H4 (cell line): ENCODE results near the gene THOC3. TPM values are rescaled to one million over a fixed set of nuclear protein-coding genes. Genes with fewer than 3 reads are reported as not detected.
"Not testable (repeated sequence)": the region's sequence is repeated elsewhere in the genome, so short reads cannot be mapped to it uniquely, and the experiment has no call there.

Experiments
- DNase-seq: peaks from one replicate; pipeline ENCODE4 v3.0.0-alpha.2; 2015; ENCODE audit warnings: low spot score
- total RNA-seq: library from RNA; depleted of rRNA; stranded (reverse); fragments of >200 nt; shearing (Covaris generic); gene quantifications from 2 replicates; pipeline ENCODE4 v1.2.3, GENCODE V29; 2014; rRNA removed

The THOC3 gene
- total RNA-seq, 1 experiment from 2014 or later, result 95.1 TPM

GRCh38 chr5:175940632-175941031 lies 27.5 kb downstream of the THOC3 start:
- DNase-seq, result not testable (repeated sequence)

- not testable (repeated sequence) for DNase-seq
These were observed 29.6 kb downstream of the THOC3 start for GRCh38 chr5:175938489-175938888.

GRCh38 chr5:175928752-175929151 lies 39.4 kb downstream of the THOC3 start:
- not testable (repeated sequence) for DNase-seq

GRCh38 chr5:175925106-175925505 lies 43.0 kb downstream of the THOC3 start:
- not testable (repeated sequence) for DNase-seq

GRCh38 chr5:175922192-175922885 lies 45.8 kb downstream of the THOC3 start:
- peak; percentile 64 for DNase-seq

DNA sequence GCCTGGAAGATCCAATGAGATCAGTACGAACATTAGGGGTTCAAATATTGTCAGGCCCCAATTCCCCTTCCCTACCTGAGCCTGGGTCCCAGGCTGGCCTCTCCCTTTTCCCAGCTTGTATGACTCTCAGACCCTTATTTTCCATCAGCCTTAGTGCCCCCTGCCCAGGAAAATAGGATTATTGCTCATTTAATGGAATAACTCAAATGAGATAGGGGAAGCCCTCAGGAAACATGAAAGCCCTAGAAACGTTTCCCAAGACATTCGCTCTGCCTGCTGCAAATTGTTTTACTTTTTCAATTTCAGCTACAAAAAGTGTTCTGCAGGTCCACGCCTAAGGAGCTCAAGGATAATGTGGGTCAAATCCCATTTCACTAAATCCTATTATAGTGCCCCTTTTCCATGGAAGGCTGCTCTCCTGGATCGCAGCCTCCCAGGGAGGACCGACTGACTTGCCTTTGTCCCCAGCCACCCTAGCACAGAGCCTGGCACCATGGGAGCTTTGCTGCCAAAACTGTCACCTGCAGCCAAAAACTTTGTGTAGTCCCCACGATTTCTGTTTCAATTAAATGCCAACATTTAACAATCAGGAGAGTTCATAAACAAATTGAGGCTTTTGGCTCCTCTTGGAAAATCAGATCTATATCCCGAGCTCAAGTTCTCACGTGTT lies 46.9 kb downstream of the THOC3 start:
- DNase-seq, result no peak

DNA sequence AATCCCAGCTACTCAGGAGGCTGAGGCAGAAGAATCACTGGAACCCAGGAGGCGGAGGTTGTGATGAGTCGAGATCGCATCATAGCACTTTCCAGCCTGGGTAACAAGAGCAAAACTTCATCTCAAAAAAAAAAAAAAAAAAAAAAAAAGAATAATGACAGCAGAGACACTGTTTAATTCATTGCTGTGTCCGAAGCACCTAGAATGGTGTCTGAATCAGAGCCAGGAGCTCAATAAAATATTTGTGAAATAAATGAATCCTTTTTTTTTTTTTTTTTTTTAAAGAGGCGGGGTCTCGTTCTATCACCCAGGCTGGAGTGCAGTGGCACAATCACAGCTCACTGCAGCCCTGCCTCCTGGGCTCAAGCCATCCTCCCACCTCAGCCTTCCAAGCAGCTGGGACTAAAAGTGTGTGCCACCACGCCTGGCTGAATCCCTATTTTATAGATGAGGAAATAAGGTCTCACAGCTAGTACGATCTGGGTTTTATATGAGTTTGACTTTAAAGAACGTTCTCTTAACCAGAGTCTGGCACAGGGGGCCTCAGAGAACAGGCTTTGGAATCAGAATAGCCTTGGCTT lies 47.8 kb downstream of the THOC3 start:
- peak; percentile 17 for DNase-seq

- not testable (repeated sequence) for DNase-seq
These were observed 52.8 kb downstream of the THOC3 start for GRCh38 chr5:175915066-175916037.

GRCh38 chr5:175913835-175914672 lies 54.1 kb downstream of the THOC3 start:
- not testable (repeated sequence) for DNase-seq

- DNase-seq, result peak; percentile 24
These were observed 58.0 kb downstream of the THOC3 start for GRCh38 chr5:175910072-175910471.

Other genes starting within 250 kb of the THOC3 start
- 2.7 TPM in 1 of 2 replicates, not detected in the other for gene CPLX2, start 96.7 kb downstream of the THOC3 start, total RNA-seq